ENCODE data around the gene MGAT2. TPM values are rescaled to one million over a fixed set of nuclear protein-coding genes. Genes with fewer than 3 reads are reported as not detected.
"Not testable (repeated sequence)": the region's sequence is repeated elsewhere in the genome, so short reads cannot be mapped to it uniquely, and the experiment has no call there.

Gene MGAT2
- total RNA-seq, 1 donor from 2014 or later = 51.4 TPM

- FAIRE-seq = no peak
- DNase-seq (ENCODE audit: low spot score in 2 of 2) = no peak
Measured at GRCh38 chr14:49641697-49642129, 21.1 kb downstream of the MGAT2 start.

DNA sequence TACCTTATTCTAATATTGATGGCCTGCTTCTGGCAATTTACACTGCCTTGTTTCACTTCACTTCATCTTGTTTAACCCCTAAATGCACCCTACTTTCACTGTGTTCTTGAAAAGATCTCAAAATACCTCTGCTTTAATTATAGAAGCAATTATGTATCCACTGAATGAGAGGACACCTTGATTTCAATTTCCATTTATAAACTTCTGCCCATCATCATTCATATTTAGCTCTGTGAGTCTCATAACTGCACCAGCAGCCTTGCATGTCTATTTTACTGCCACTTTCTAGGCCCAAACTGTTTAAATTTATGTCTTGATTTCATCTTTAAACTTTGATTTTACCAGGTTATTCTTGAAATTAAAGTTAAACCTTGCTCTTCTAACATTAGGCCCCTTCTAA lies 21.6 kb downstream of the MGAT2 start:
- FAIRE-seq (no peak), DNase-seq (ENCODE audit: low spot score in 2 of 2) (no peak)

GRCh38 chr14:49653508-49653907 lies 32.9 kb downstream of the MGAT2 start:
- no peak for FAIRE-seq

DNA sequence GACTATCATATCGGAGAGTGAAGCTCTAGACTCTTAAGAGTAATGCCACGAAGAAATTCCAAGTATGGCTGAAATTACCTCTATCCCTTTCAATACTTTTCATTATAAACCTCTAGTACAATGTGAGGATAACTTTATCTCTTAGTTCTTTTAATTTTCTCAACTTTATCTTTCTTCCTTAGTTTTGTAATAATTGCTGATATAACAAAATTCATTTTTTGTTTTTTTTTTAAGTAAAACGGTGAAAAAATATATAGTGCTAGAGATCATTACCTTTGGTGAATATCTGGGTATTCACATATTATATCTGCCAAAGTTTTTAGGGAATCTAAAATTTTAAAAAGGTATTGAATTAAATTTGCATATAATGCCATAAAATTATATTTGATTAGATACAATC lies 33.9 kb downstream of the MGAT2 start:
- DNase-seq (ENCODE audit: low spot score in 2 of 2) (no peak), FAIRE-seq (peak; percentile 71)

More at GRCh38 chr14:49653508-49653907, 32.9 kb downstream of the MGAT2 start:
- no peak for DNase-seq (ENCODE audit: low spot score in 2 of 2)

- not testable (repeated sequence) for FAIRE-seq; DNase-seq (ENCODE audit: low spot score in 2 of 2)
Measured at GRCh38 chr14:49657500-49657899, 36.9 kb downstream of the MGAT2 start.

GRCh38 chr14:49659526-49660455 lies 39.2 kb downstream of the MGAT2 start:
- DNase-seq (ENCODE audit: low spot score in 2 of 2) (no peak), FAIRE-seq (no peak)

GRCh38 chr14:49670475-49670874 lies 49.9 kb downstream of the MGAT2 start:
- no peak for FAIRE-seq
- no peak for DNase-seq (ENCODE audit: low spot score in 2 of 2)

Small RNA genes lying within 50 kb of the gene (small RNA-seq; reads per million reads assigned to genes)
- gene AL139099.3 (not detected), gene AL139099.4 (not detected), gene RF00019 (not detected)

Other genes starting within 250 kb of the MGAT2 start
- gene RPS29, start 34.4 kb upstream of the MGAT2 start, total RNA-seq = 2,056 TPM
- 5.3 TPM for gene LRR1, start 21.9 kb upstream of the MGAT2 start, total RNA-seq
- gene RPL36AL, start 173 bp upstream of the MGAT2 start, total RNA-seq = 87.6 TPM
- 22.0 TPM for gene DNAAF2, start 14.4 kb downstream of the MGAT2 start, total RNA-seq
- 5.3 TPM for gene POLE2, start 67.4 kb downstream of the MGAT2 start, total RNA-seq
- 27.3 TPM for gene KLHDC1, start 72.3 kb downstream of the MGAT2 start, total RNA-seq
- 137 TPM for gene KLHDC2, start 147.4 kb downstream of the MGAT2 start, total RNA-seq
- gene NEMF, start 232.0 kb downstream of the MGAT2 start, total RNA-seq = 132 TPM